ENCODE data around the gene ARHGEF19. TPM values are rescaled to one million over a fixed set of nuclear protein-coding genes. Genes with fewer than 3 reads are reported as not detected.

ARHGEF19 gene
- total and polyA plus RNA-seq, 2 of the 13 experiments (the other 11 are each of a cell fraction or from before 2014, with no cell fraction given), result 1.7 to 1.8 TPM

GRCh38 chr1:16181887-16182719 is 30.3 kb downstream of the ARHGEF19 start (continued):
- TF ChIP-seq MAFK (conservative IDR thresholded peaks at IDR 0.05 in 1 of 2, IDR thresholded peaks at IDR 0.05 in 1 of 2; ENCODE audit: low read length in 2 of 2) (no peak), THRA (CRISPR knock-in tag; IDR thresholded peaks at IDR 0.05; ENCODE audit: borderline replicate concordance) (peak; percentile 50), GATA4 (IDR thresholded peaks at IDR 0.05; ENCODE audit: borderline replicate concordance, low read depth) (no peak), MAF1 (CRISPR knock-in tag; IDR thresholded peaks at IDR 0.05; ENCODE audit: borderline replicate concordance) (0 out of 2 replicates have a peak, but pooled peaks have one; percentile 56), ZBTB44 (CRISPR knock-in tag; IDR thresholded peaks at IDR 0.05) (no peak), ZFAT (CRISPR knock-in tag; conservative IDR thresholded peaks at IDR 0.05) (no peak), ZNF282 (IDR thresholded peaks at IDR 0.05; ENCODE audit: partially characterized antibody) (no peak), ZNF784 (CRISPR knock-in tag; IDR thresholded peaks at IDR 0.05; ENCODE audit: borderline replicate concordance) (no peak), ZBTB39 (CRISPR knock-in tag; IDR thresholded peaks at IDR 0.05) (no peak), ZNF543 (CRISPR knock-in tag; IDR thresholded peaks at IDR 0.05) (no peak), MLXIP (CRISPR knock-in tag; IDR thresholded peaks at IDR 0.05; ENCODE audit: borderline replicate concordance) (no peak), ZNF33A (CRISPR knock-in tag; IDR thresholded peaks at IDR 0.05; ENCODE audit: borderline replicate concordance) (no peak), CEBPB (IDR thresholded peaks at IDR 0.05; ENCODE audit: borderline replicate concordance, low read depth, low read length) (no peak), ZFP91 (CRISPR knock-in tag; IDR thresholded peaks at IDR 0.05; ENCODE audit: borderline replicate concordance) (peak; percentile 77; the same call in 1 of the 2 replicates), ZNF431 (CRISPR knock-in tag; IDR thresholded peaks at IDR 0.05; ENCODE audit: borderline replicate concordance, low read depth) (no peak), ZNF468 (CRISPR knock-in tag; IDR thresholded peaks at IDR 0.05) (no peak)

Data from HepG2 (cell line).